ENCODE results near the gene INSYN2B.
A peak's percentile ranks its signal among the peaks of the same experiment; 100 is the strongest.

The INSYN2B gene

GRCh38 chr5:169938439-169938838 is 41.9 kb downstream of the INSYN2B start:
- Histone ChIP-seq H3K79me2 (no peaks in the 10 kb centered on the region), H3K4me1 (peaks cover 9% of the 10 kb centered on the region), H3K9ac (no peak overlapping the region), H3K9me3 (ENCODE audit: control insufficient read depth, low read length) (no peaks in the 10 kb centered on the region), H3K27ac (no peak overlapping the region), H3K27me3 (ENCODE audit: control insufficient read depth, insufficient read depth, low read length) (no peaks in the 10 kb centered on the region), H3K36me3 (ENCODE audit: control insufficient read depth, insufficient read depth, low read length) (no peaks in the 10 kb centered on the region), H2AFZ (no peak overlapping the region), H3K4me3 (ENCODE audit: low read depth, low read length) (no peak overlapping the region), H3K4me2 (ENCODE audit: low read length) (no peak overlapping the region)
- TF ChIP-seq CTCF (IDR thresholded peaks at IDR 0.05): no peak

- Histone ChIP-seq H3K27ac (no peak overlapping the region), H3K27me3 (ENCODE audit: control insufficient read depth, insufficient read depth, low read length) (no peaks in the 10 kb centered on the region)
- no peak for TF ChIP-seq CTCF (IDR thresholded peaks at IDR 0.05)
Measured at GRCh38 chr5:169935762-169936161, 44.5 kb downstream of the INSYN2B start.

GRCh38 chr5:169934990-169935389 is 45.3 kb downstream of the INSYN2B start:
- Histone ChIP-seq H2AFZ (peak overlapping the region; percentile 34), H3K27me3 (ENCODE audit: control insufficient read depth, insufficient read depth, low read length) (no peaks in the 10 kb centered on the region), H3K9me3 (ENCODE audit: control insufficient read depth, low read length) (no peaks in the 10 kb centered on the region)

More at GRCh38 chr5:169935762-169936161, 44.5 kb downstream of the INSYN2B start:
- H3K9ac ChIP-seq: no peak overlapping the region
- no peak overlapping the region for H3K4me3 ChIP-seq (ENCODE audit: low read depth, low read length)
- no peaks in the 10 kb centered on the region for H3K79me2 ChIP-seq
- no peaks in the 10 kb centered on the region for H3K9me3 ChIP-seq (ENCODE audit: control insufficient read depth, low read length)
- peaks cover 9% of the 10 kb centered on the region for H3K4me1 ChIP-seq
- no peaks in the 10 kb centered on the region for H3K36me3 ChIP-seq (ENCODE audit: control insufficient read depth, insufficient read depth, low read length)
- H3K4me2 ChIP-seq (ENCODE audit: low read length): no peak overlapping the region
- no peak overlapping the region for H2AFZ ChIP-seq

GRCh38 chr5:169933616-169934015 is 46.7 kb downstream of the INSYN2B start:
- Histone ChIP-seq H3K27me3 (ENCODE audit: control insufficient read depth, insufficient read depth, low read length) (no peaks in the 10 kb centered on the region), H3K9ac (no peak overlapping the region), H2AFZ (no peak overlapping the region), H3K4me1 (peaks cover 9% of the 10 kb centered on the region), H3K36me3 (ENCODE audit: control insufficient read depth, insufficient read depth, low read length) (no peaks in the 10 kb centered on the region), H3K79me2 (no peaks in the 10 kb centered on the region), H3K4me3 (ENCODE audit: low read depth, low read length) (no peak overlapping the region), H3K27ac (no peak overlapping the region), H3K9me3 (ENCODE audit: control insufficient read depth, low read length) (no peaks in the 10 kb centered on the region), H3K4me2 (ENCODE audit: low read length) (no peak overlapping the region)
- TF ChIP-seq CTCF (IDR thresholded peaks at IDR 0.05): no peak

More at GRCh38 chr5:169934990-169935389, 45.3 kb downstream of the INSYN2B start:
- Histone ChIP-seq H3K4me1 (peaks cover 9% of the 10 kb centered on the region), H3K9ac (no peak overlapping the region), H3K4me2 (ENCODE audit: low read length) (no peak overlapping the region), H3K36me3 (ENCODE audit: control insufficient read depth, insufficient read depth, low read length) (no peaks in the 10 kb centered on the region), H3K79me2 (no peaks in the 10 kb centered on the region), H3K4me3 (ENCODE audit: low read depth, low read length) (no peak overlapping the region), H3K27ac (no peak overlapping the region)
- no peak for TF ChIP-seq CTCF (IDR thresholded peaks at IDR 0.05)

GRCh38 chr5:169933127-169933526 is 47.2 kb downstream of the INSYN2B start:
- Histone ChIP-seq H2AFZ (no peak overlapping the region), H3K79me2 (no peaks in the 10 kb centered on the region), H3K9me3 (ENCODE audit: control insufficient read depth, low read length) (no peaks in the 10 kb centered on the region), H3K4me2 (ENCODE audit: low read length) (no peak overlapping the region), H3K27me3 (ENCODE audit: control insufficient read depth, insufficient read depth, low read length) (no peaks in the 10 kb centered on the region), H3K36me3 (ENCODE audit: control insufficient read depth, insufficient read depth, low read length) (no peaks in the 10 kb centered on the region), H3K27ac (no peak overlapping the region), H3K4me3 (ENCODE audit: low read depth, low read length) (no peak overlapping the region), H3K4me1 (peaks cover 9% of the 10 kb centered on the region), H3K9ac (no peak overlapping the region)
- no peak for TF ChIP-seq CTCF (IDR thresholded peaks at IDR 0.05)
